Loucy (cell line): Measurements from ENCODE around the gene BARX2.

Experiments used
- H2AFZ ChIP-seq: fragments of 200-600 bp; sonication (generic); 2 replicates; pipeline ENCODE4 v1.6.0; 2016; ENCODE audit warnings: antibody characterized with exemption, mild to moderate bottlenecking, low read length, moderate library complexity
- H3F3A ChIP-seq: fragments of 200-600 bp; 2 replicates; pipeline ENCODE4 v1.6.0; 2016; ENCODE audit warnings: antibody characterized with exemption, low read depth, mild to moderate bottlenecking
- H3K27me3 ChIP-seq: fragments of 200-600 bp; sonication (generic); 2 replicates; pipeline ENCODE4 v1.6.1; 2014; ENCODE audit warnings: low read length, mild to moderate bottlenecking; ENCODE audit not compliant: insufficient read depth, poor library complexity, severe bottlenecking
- H3K36me3 ChIP-seq: fragments of 200-600 bp; sonication (generic); 2 replicates; pipeline ENCODE4 v1.6.1; 2016; ENCODE audit warnings: low read length; ENCODE audit not compliant: insufficient read depth
- H3K4me1 ChIP-seq: fragments of 200-600 bp; sonication (generic); 2 replicates; pipeline ENCODE4 v1.5.1; 2014; ENCODE audit warnings: low read length, mild to moderate bottlenecking; ENCODE audit not compliant: insufficient read depth, poor library complexity, severe bottlenecking
- H3K4me2 ChIP-seq: fragments of 200-600 bp; sonication (generic); 2 replicates; pipeline ENCODE4 v1.6.0; 2014; ENCODE audit warnings: antibody characterized with exemption, low read length, low read depth, mild to moderate bottlenecking; ENCODE audit not compliant: poor library complexity, severe bottlenecking
- H3K4me3 ChIP-seq: fragments of 200-600 bp; sonication (generic); 2 replicates; pipeline ENCODE4 v1.5.1; 2014; ENCODE audit warnings: low read length, mild to moderate bottlenecking, mixed read lengths; ENCODE audit not compliant: poor library complexity, severe bottlenecking
- H3K79me2 ChIP-seq: fragments of 200-600 bp; sonication (generic); 2 replicates; pipeline ENCODE4 v1.6.1; 2014; ENCODE audit warnings: low read length; ENCODE audit not compliant: insufficient read depth
- H3K9ac ChIP-seq: fragments of 200-600 bp; sonication (generic); 2 replicates; pipeline ENCODE4 v1.6.0; 2014; ENCODE audit warnings: mild to moderate bottlenecking, low read depth, low read length, moderate library complexity; ENCODE audit not compliant: poor library complexity, severe bottlenecking
- H3K9me2 ChIP-seq: fragments of 200-600 bp; sonication (generic); replicated peaks from 2 replicates; pipeline ENCODE4 v1.6.1; 2016; ENCODE audit warnings: low read depth, low read length, mixed read lengths
- H3K9me3 ChIP-seq: fragments of 200-600 bp; sonication (generic); 2 replicates; pipeline ENCODE4 v1.6.1; 2014; ENCODE audit warnings: mild to moderate bottlenecking, antibody characterized with exemption, low read length, low read depth; ENCODE audit not compliant: insufficient read depth
- H4K20me1 ChIP-seq: fragments of 200-600 bp; sonication (generic); 2 replicates; pipeline ENCODE4 v1.6.0; 2014; ENCODE audit warnings: antibody characterized with exemption, low read length, mild to moderate bottlenecking; ENCODE audit not compliant: insufficient read depth, poor library complexity, severe bottlenecking
- EZH2phosphoT487 ChIP-seq: fragments of 200-600 bp; IDR thresholded peaks from 2 replicates; pipeline ENCODE4 v1.6.1; 2018; ENCODE audit warnings: antibody characterized with exemption, mild to moderate bottlenecking, moderate library complexity, borderline replicate concordance
- TF ChIP-seq, protein P1 (sequence below): fragments of 200-600 bp; sonication (generic); conservative IDR thresholded peaks from 2 replicates; pipeline ENCODE4 v1.5.1; 2014; ENCODE audit warnings: mild to moderate bottlenecking, antibody characterized with exemption, low read length

Gene BARX2

DNA sequence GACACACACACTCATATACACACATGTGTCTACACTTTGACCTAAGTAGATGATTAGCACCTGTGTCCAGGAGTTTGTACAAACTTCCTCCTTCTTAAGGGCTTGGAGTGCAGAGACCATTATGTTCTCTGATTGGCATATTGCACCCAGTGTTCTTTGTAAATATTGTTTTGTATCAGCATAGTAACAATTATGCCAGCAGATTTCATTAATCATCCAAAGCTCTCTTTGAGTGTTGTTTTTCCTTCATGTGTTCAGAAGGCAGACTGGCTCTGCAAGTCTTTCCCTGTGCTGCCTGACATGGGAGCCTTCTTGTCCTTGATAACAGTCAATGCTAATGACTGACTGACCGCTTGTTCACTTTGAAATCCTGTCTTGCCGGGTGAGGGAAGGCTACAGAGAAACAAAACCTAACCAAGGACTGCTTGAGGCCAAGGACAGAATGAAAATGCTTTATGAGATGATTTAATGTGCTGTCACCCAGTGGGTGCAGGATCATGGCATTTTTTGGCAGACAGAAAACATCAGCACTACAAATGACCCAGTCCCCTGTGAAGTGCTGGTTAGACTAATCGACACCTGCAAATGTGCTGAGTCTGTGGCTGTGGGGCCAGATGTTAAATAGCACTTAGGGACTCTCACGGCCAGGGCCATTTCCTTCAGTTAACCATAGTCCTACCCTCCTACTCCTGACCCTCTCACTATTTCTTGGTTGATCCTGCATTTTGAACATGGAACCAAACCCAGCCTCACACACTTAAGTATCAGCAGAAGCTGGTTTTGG, 6.6 kb upstream of the BARX2 start:
- Histone ChIP-seq H4K20me1 (no peaks in the 10 kb centered on the region), H3F3A (no peaks in the 10 kb centered on the region), H3K9ac (no peak overlapping the region), H3K4me3 (no peak overlapping the region), H3K9me2 (no peaks in the 10 kb centered on the region), H3K27me3 (peaks cover 2% of the 10 kb centered on the region), H3K4me1 (peaks cover 5% of the 10 kb centered on the region), H3K79me2 (no peaks in the 10 kb centered on the region), H3K4me2 (no peak overlapping the region), H2AFZ (no peak overlapping the region), H3K36me3 (no peaks in the 10 kb centered on the region), H3K9me3 (no peaks in the 10 kb centered on the region)
- TF ChIP-seq, protein P1, sequence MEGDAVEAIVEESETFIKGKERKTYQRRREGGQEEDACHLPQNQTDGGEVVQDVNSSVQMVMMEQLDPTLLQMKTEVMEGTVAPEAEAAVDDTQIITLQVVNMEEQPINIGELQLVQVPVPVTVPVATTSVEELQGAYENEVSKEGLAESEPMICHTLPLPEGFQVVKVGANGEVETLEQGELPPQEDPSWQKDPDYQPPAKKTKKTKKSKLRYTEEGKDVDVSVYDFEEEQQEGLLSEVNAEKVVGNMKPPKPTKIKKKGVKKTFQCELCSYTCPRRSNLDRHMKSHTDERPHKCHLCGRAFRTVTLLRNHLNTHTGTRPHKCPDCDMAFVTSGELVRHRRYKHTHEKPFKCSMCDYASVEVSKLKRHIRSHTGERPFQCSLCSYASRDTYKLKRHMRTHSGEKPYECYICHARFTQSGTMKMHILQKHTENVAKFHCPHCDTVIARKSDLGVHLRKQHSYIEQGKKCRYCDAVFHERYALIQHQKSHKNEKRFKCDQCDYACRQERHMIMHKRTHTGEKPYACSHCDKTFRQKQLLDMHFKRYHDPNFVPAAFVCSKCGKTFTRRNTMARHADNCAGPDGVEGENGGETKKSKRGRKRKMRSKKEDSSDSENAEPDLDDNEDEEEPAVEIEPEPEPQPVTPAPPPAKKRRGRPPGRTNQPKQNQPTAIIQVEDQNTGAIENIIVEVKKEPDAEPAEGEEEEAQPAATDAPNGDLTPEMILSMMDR = no peak
- TF ChIP-seq EZH2phosphoT487 = no peak

- Histone ChIP-seq H3K4me1 (no peaks in the 10 kb centered on the region), H3K27me3 (peaks cover 17% of the 10 kb centered on the region)
Observed at GRCh38 chr11:129370715-129371114, 4.9 kb upstream of the BARX2 start.

GRCh38 chr11:129372609-129373488, 2.8 kb upstream of the BARX2 start:
- no peaks in the 10 kb centered on the region for H3K9me2 ChIP-seq
- H3K4me1 ChIP-seq = no peaks in the 10 kb centered on the region
- H3K4me3 ChIP-seq = no peak overlapping the region
- H3K9me3 ChIP-seq = no peaks in the 10 kb centered on the region
- H2AFZ ChIP-seq = no peak overlapping the region
- no peaks in the 10 kb centered on the region for H4K20me1 ChIP-seq
- H3K9ac ChIP-seq = no peak overlapping the region
- H3F3A ChIP-seq = no peaks in the 10 kb centered on the region
- TF ChIP-seq, protein P1 = no peak
- TF ChIP-seq EZH2phosphoT487 = no peak
- no peaks in the 10 kb centered on the region for H3K36me3 ChIP-seq
- no peaks in the 10 kb centered on the region for H3K79me2 ChIP-seq
- no peak overlapping the region for H3K4me2 ChIP-seq
- H3K27me3 ChIP-seq = peaks cover 38% of the 10 kb centered on the region

More at GRCh38 chr11:129370715-129371114, 4.9 kb upstream of the BARX2 start:
- no peaks in the 10 kb centered on the region for H3K79me2 ChIP-seq
- H3K36me3 ChIP-seq = no peaks in the 10 kb centered on the region
- H3K4me2 ChIP-seq = no peak overlapping the region
- no peaks in the 10 kb centered on the region for H3K9me2 ChIP-seq
- H3F3A ChIP-seq = no peaks in the 10 kb centered on the region
- H4K20me1 ChIP-seq = no peaks in the 10 kb centered on the region
- no peak overlapping the region for H3K4me3 ChIP-seq
- no peak overlapping the region for H2AFZ ChIP-seq
- no peak overlapping the region for H3K9ac ChIP-seq
- TF ChIP-seq EZH2phosphoT487 = no peak
- TF ChIP-seq, protein P1 = no peak
- H3K9me3 ChIP-seq = no peaks in the 10 kb centered on the region
